Measurements from ENCODE around the gene EIF2A. TPM values are rescaled to one million over a fixed set of nuclear protein-coding genes. Genes with fewer than 3 reads are reported as not detected.

EIF2A gene
- total and polyA plus RNA-seq, 9 of the 15 experiments (the other 6 are each of a cell fraction or from before 2014, with no cell fraction given): 106 to 192 (median 168) TPM

- TF ChIP-seq ZBTB40 (IDR thresholded peaks at IDR 0.05) (peak; percentile 99), ZBTB40 (CRISPR knock-in tag; IDR thresholded peaks at IDR 0.05) (no peak), ATF4 (CRISPR knock-in tag; IDR thresholded peaks at IDR 0.05) (no peak), DDX20 (tag; IDR thresholded peaks at IDR 0.05; ENCODE audit: low read depth) (no peak), ID3 (CRISPR knock-in tag; IDR thresholded peaks at IDR 0.05) (no peak), ID3 (tag; IDR thresholded peaks at IDR 0.05) (no peak; the same call in 1 of the 2 replicates), E2F6 (IDR thresholded peaks at IDR 0.05; ENCODE audit: borderline replicate concordance in 1 of 2, extremely low read depth in 1 of 2, insufficient read depth in 1 of 2, insufficient read length in 1 of 2, low read depth in 1 of 2, low read length in 1 of 2, poor library complexity in 1 of 2, severe bottlenecking in 1 of 2) (peak in 1 of 2 experiments; percentile 21), ZNF449 (CRISPR knock-in tag; IDR thresholded peaks at IDR 0.05) (no peak), NR2C1 (IDR thresholded peaks at IDR 0.05) (peak; percentile 99), NR2C1 (tag; IDR thresholded peaks at IDR 0.05) (peak; percentile 100), ETS2 (tag; IDR thresholded peaks at IDR 0.05; ENCODE audit: borderline replicate concordance, poor library complexity, severe bottlenecking) (no peak)
Observed at GRCh38 chr3:150546226-150547044, at the start of gene EIF2A, which contains the start of gene SERP1 (continued).
